Measurements from ENCODE around the gene PDZD4. TPM values are rescaled to one million over a fixed set of nuclear protein-coding genes. Genes with fewer than 3 reads are reported as not detected.

Gene PDZD4
- total RNA-seq, 6 experiments from 2014 or later: not detected

- no peaks in the 10 kb centered on the region for H3K36me3 Mint-ChIP-seq (ENCODE audit: low read depth)
- H3K27me3 Mint-ChIP-seq (ENCODE audit: insufficient read depth): no peaks in the 10 kb centered on the region
- H3K27ac Mint-ChIP-seq: peak within 1 kb of the TSS; percentile 48; the same call in 1 of the 2 replicates
- no peaks in the 10 kb centered on the region for H3K9me3 Mint-ChIP-seq
- H3K4me1 Mint-ChIP-seq (ENCODE audit: low read depth): peaks cover 7% of the 10 kb centered on the region; the same call in 1 of the 2 replicates
- peak; percentile 90 for TF ChIP-seq CTCF (IDR thresholded peaks at IDR 0.05)
- H3K4me3 Mint-ChIP-seq: peak within 1 kb of the TSS; percentile 87
- peak; percentile 72 for DNase-seq
Measured at GRCh38 chrX:153763989-153764755, 66.2 kb downstream of the PDZD4 start, which contains the start of gene PLXNB3. TSS of gene PLXNB3 (plus strand) at chrX:153764249. CDS start at chrX:153765536, 1,287 bp downstream.

- no peak overlapping the region for H3K27ac Mint-ChIP-seq
- DNase-seq: no peak
- TF ChIP-seq CTCF (IDR thresholded peaks at IDR 0.05): no peak
- peaks cover 7% of the 10 kb centered on the region; the same call in 1 of the 2 replicates for H3K4me1 Mint-ChIP-seq (ENCODE audit: low read depth)
- no peaks in the 10 kb centered on the region for H3K27me3 Mint-ChIP-seq (ENCODE audit: insufficient read depth)
- no peaks in the 10 kb centered on the region for H3K36me3 Mint-ChIP-seq (ENCODE audit: low read depth)
- H3K9me3 Mint-ChIP-seq: no peaks in the 10 kb centered on the region
- H3K4me3 Mint-ChIP-seq: peak overlapping the region; percentile 87; the same call in 1 of the 2 replicates
Measured at GRCh38 chrX:153763298-153763932, 66.9 kb downstream of the PDZD4 start.

- no peak overlapping the region for H3K4me3 Mint-ChIP-seq
- no peak for DNase-seq
- TF ChIP-seq CTCF (IDR thresholded peaks at IDR 0.05): no peak
- peaks cover 7% of the 10 kb centered on the region; the same call in 1 of the 2 replicates for H3K4me1 Mint-ChIP-seq (ENCODE audit: low read depth)
- H3K27ac Mint-ChIP-seq: no peak overlapping the region
- H3K9me3 Mint-ChIP-seq: no peaks in the 10 kb centered on the region
- no peaks in the 10 kb centered on the region for H3K27me3 Mint-ChIP-seq (ENCODE audit: insufficient read depth)
- H3K36me3 Mint-ChIP-seq (ENCODE audit: low read depth): no peaks in the 10 kb centered on the region
Measured at GRCh38 chrX:153762626-153763173, 67.6 kb downstream of the PDZD4 start.

- H3K4me1 Mint-ChIP-seq (ENCODE audit: low read depth): peaks cover 7% of the 10 kb centered on the region; the same call in 1 of the 2 replicates
- H3K4me3 Mint-ChIP-seq: no peak overlapping the region
- no peak overlapping the region for H3K27ac Mint-ChIP-seq
- TF ChIP-seq CTCF (IDR thresholded peaks at IDR 0.05): no peak
- no peaks in the 10 kb centered on the region for H3K36me3 Mint-ChIP-seq (ENCODE audit: low read depth)
- H3K9me3 Mint-ChIP-seq: no peaks in the 10 kb centered on the region
- H3K27me3 Mint-ChIP-seq (ENCODE audit: insufficient read depth): no peaks in the 10 kb centered on the region
- no peak for DNase-seq
Measured at GRCh38 chrX:153761863-153762262, 68.5 kb downstream of the PDZD4 start.

GRCh38 chrX:153755136-153755535, 75.2 kb downstream of the PDZD4 start:
- Mint-ChIP-seq H3K27me3 (ENCODE audit: insufficient read depth) (peaks cover 5% of the 10 kb centered on the region), H3K4me3 (no peak overlapping the region), H3K9me3 (no peaks in the 10 kb centered on the region), H3K36me3 (ENCODE audit: low read depth) (no peaks in the 10 kb centered on the region), H3K4me1 (ENCODE audit: low read depth) (no peaks in the 10 kb centered on the region), H3K27ac (no peak overlapping the region)
- DNase-seq: no peak
- TF ChIP-seq CTCF (IDR thresholded peaks at IDR 0.05): no peak

Other genes starting within 250 kb of the PDZD4 start
- 10 to 100 TPM; 25.7 to 31.9 (median 29.6) TPM for gene CCNQ, start 231.4 kb downstream of the PDZD4 start, total RNA-seq (2021; fragmentation: NEBNext Ultra II Directional; extraction: Animal tissue kit (Norgen Biotek cat#: 25700))
- not detected for gene DUSP9, start 183.3 kb downstream of the PDZD4 start, total RNA-seq (2021; fragmentation: NEBNext Ultra II Directional; extraction: Animal tissue kit (Norgen Biotek cat#: 25700))
- gene PNCK, start 156.7 kb downstream of the PDZD4 start, total RNA-seq (2021; fragmentation: NEBNext Ultra II Directional; extraction: Animal tissue kit (Norgen Biotek cat#: 25700)): under 1 TPM in 2 of 6 experiments, not detected in 4; 0.26 to 0.43 TPM
- 10 to 100 TPM; 14.0 to 33.8 (median 17.7) TPM for gene SLC6A8, start 142.6 kb downstream of the PDZD4 start, total RNA-seq (2021; fragmentation: NEBNext Ultra II Directional; extraction: Animal tissue kit (Norgen Biotek cat#: 25700))
- 100 to 1,000 TPM; 203 to 295 (median 218) TPM for gene BCAP31, start 106.2 kb downstream of the PDZD4 start, total RNA-seq (2021; fragmentation: NEBNext Ultra II Directional; extraction: Animal tissue kit (Norgen Biotek cat#: 25700))
- 10 to 100 TPM; 12.9 to 18.9 (median 14.5) TPM for gene ABCD1, start 105.7 kb downstream of the PDZD4 start, total RNA-seq (2021; fragmentation: NEBNext Ultra II Directional; extraction: Animal tissue kit (Norgen Biotek cat#: 25700))
- 10 to 100 TPM; 13.2 to 33.4 (median 15.8) TPM for gene PLXNB3, start 66.3 kb downstream of the PDZD4 start, total RNA-seq (2021; fragmentation: NEBNext Ultra II Directional; extraction: Animal tissue kit (Norgen Biotek cat#: 25700))
- gene SRPK3, start 49.5 kb downstream of the PDZD4 start, total RNA-seq (2021; fragmentation: NEBNext Ultra II Directional; extraction: Animal tissue kit (Norgen Biotek cat#: 25700)): under 1 TPM; 0.14 to 0.51 (median 0.27) TPM
- 10 to 100 TPM; 60.2 to 67.1 (median 62.8) TPM for gene IDH3G, start 36.2 kb downstream of the PDZD4 start, total RNA-seq (2021; fragmentation: NEBNext Ultra II Directional; extraction: Animal tissue kit (Norgen Biotek cat#: 25700))
- gene SSR4, start 35.9 kb downstream of the PDZD4 start, total RNA-seq (2021; fragmentation: NEBNext Ultra II Directional; extraction: Animal tissue kit (Norgen Biotek cat#: 25700)): 100 to 1,000 TPM; 171 to 247 (median 182) TPM
- gene L1CAM, start 55.6 kb upstream of the PDZD4 start, total RNA-seq (2021; fragmentation: NEBNext Ultra II Directional; extraction: Animal tissue kit (Norgen Biotek cat#: 25700)): 10 to 100 TPM; 13.1 to 89.2 (median 14.4) TPM
- not detected for gene AVPR2, start 74.1 kb upstream of the PDZD4 start, total RNA-seq (2021; fragmentation: NEBNext Ultra II Directional; extraction: Animal tissue kit (Norgen Biotek cat#: 25700))
- under 1 TPM; 0.18 to 0.63 (median 0.48) TPM for gene ARHGAP4, start 95.7 kb upstream of the PDZD4 start, total RNA-seq (2021; fragmentation: NEBNext Ultra II Directional; extraction: Animal tissue kit (Norgen Biotek cat#: 25700))
- 100 to 1,000 TPM; 130 to 160 (median 146) TPM for gene NAA10, start 104.5 kb upstream of the PDZD4 start, total RNA-seq (2021; fragmentation: NEBNext Ultra II Directional; extraction: Animal tissue kit (Norgen Biotek cat#: 25700))
- under 1 TPM in 4 of 6 experiments, not detected in 2; 0.23 to 0.75 (median 0.40) TPM for gene RENBP, start 114.1 kb upstream of the PDZD4 start, total RNA-seq (2021; fragmentation: NEBNext Ultra II Directional; extraction: Animal tissue kit (Norgen Biotek cat#: 25700))
- 10 to 100 TPM; 52.1 to 62.1 (median 59.0) TPM for gene HCFC1, start 141.3 kb upstream of the PDZD4 start, total RNA-seq (2021; fragmentation: NEBNext Ultra II Directional; extraction: Animal tissue kit (Norgen Biotek cat#: 25700))
- gene TMEM187, start 142.2 kb upstream of the PDZD4 start, total RNA-seq (2021; fragmentation: NEBNext Ultra II Directional; extraction: Animal tissue kit (Norgen Biotek cat#: 25700)): 1 to 10 TPM; 3.1 to 8.0 (median 5.7) TPM
- 100 to 1,000 TPM; 103 to 133 (median 120) TPM for gene IRAK1, start 189.4 kb upstream of the PDZD4 start, total RNA-seq (2021; fragmentation: NEBNext Ultra II Directional; extraction: Animal tissue kit (Norgen Biotek cat#: 25700))